KBM-7 (cell line): ENCODE results near the gene NSMCE1.
A peak's percentile ranks its signal among the peaks of the same experiment; 100 is the strongest.
"Not testable (repeated sequence)": the region's sequence is repeated elsewhere in the genome, so short reads cannot be mapped to it uniquely, and the experiment has no call there.

Experiments
- DNase-seq: peaks from one replicate; pipeline ENCODE4 v3.0.0-alpha.2; 2015
- in situ Hi-C: fragments of 300-500 bp; cut with MboI; formaldehyde crosslinking; loops from 2 replicates; pipeline ENCODE4 v1.14.3; 2020; ENCODE audit warnings: low sequenced_read_pairs, low pct_unique_long_range_greater_than_20kb, mixed read lengths

Gene NSMCE1

GRCh38 chr16:27248036-27248435, 20.5 kb downstream of the NSMCE1 start:
- in situ Hi-C loops, result no loop called here
- no peak for DNase-seq

DNA sequence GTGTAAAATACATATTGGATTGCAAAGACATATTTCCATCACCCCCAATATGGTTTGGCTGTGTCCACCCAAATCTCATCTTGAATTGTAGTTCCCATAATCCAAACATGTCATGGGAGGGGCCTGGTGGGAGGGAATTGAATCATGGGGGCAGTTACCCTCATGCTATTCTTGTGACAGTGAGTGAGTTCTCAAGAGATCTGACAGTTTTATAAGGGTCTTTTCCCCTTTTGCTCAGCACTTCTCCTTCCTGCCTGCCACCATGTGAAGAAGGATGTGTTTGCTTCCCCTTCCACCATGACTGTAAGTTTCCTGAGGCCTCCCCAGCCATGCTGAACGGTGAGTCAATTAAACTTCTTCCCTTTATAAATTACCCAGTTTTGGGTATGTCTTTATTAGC, 21.5 kb downstream of the NSMCE1 start:
- in situ Hi-C loops, result not testable (repeated sequence)
- peak; percentile 72 for DNase-seq

DNA sequence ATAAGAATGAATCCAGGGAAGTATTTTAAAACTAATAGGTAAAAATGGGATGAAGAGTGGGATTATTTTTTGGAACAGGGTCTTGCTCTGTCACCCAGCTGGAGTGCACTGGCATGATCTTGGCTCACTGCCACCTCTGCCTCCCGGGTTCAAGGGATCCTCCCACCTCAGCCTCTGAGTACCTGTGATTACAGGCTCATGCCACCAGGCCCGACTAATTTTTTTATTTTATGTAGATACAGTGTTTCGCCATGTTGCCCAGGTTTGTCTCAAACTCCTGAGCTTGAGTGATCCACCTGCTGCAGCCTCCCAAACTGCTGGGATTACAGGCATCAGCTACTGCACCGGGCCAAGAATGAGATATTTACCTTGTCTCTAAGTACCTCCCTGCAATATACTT, 22.1 kb downstream of the NSMCE1 start:
- in situ Hi-C loops, result no loop called here

DNA sequence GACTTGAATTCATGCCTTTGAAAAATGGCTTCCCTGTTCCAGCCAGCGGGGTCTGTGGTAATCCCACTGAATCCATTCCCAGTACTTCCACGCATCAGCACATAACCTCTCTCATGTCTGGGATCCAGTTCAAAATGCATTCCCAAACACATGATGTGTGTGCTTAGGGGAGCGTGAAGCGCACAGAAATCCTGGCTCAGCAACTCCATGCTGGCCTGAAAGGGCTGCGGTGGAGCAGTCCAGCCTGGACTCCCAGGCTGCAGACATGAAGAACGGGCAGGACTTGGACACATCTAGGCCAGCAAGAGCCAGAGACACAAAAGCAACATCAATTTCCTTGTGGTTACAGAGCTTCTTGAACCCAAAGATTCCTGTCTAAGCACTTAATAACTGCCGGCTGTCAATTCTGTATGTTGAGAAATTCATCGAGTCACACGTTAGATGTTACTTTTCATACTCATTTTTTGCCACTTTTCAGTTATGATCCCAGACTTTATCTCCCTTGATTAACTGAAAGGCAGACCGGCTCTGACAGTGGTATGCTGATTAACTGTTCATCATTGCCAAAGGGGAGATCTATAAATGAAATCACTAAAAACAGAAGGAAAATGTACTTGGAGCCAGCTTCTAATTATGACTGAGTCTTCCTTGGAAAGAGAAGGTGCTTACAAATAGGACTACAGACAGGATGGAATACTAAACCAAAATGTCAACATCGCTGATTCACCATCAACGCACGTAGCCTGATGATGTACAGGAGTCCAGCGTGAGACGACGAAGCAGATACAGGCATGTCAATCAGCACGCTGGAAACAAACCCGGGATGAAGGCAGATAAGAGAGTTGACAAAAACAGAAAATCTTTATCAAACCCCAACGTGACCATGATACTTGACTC, 23.0 kb downstream of the NSMCE1 start:
- DNase-seq, result no peak
- in situ Hi-C loops, result no loop called here

More for the DNA sequence above, 22.1 kb downstream of the NSMCE1 start:
- DNase-seq, result no peak

GRCh38 chr16:27244363-27244755, 24.2 kb downstream of the NSMCE1 start:
- in situ Hi-C loops, result no loop called here

GRCh38 chr16:27243725-27244362, 24.7 kb downstream of the NSMCE1 start:
- no peak for DNase-seq
- in situ Hi-C loops, result no loop called here

More at GRCh38 chr16:27244363-27244755, 24.2 kb downstream of the NSMCE1 start:
- no peak for DNase-seq

- peak; percentile 71 for DNase-seq
- in situ Hi-C loops, result no loop called here
Measured at GRCh38 chr16:27242868-27243590, 25.5 kb downstream of the NSMCE1 start.

DNA sequence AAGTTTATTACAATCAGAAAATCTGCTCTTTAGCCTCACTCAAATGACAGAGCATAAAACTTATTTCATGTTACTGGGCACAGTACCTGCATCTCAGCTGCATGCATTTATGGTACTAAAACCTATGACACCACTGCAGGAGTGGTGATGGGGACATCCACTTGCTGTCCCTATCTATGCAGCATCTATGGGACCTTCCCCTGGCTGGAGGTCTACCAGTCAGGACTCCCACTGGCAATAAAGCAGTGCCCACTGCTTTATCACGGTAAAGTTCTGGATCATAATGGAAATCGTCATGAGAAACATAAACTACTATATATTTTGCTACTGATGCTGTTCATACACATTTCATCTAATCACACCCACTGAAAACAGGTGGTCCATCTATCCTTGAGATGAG, 26.2 kb downstream of the NSMCE1 start:
- in situ Hi-C loops, result no loop called here
- no peak for DNase-seq

DNA sequence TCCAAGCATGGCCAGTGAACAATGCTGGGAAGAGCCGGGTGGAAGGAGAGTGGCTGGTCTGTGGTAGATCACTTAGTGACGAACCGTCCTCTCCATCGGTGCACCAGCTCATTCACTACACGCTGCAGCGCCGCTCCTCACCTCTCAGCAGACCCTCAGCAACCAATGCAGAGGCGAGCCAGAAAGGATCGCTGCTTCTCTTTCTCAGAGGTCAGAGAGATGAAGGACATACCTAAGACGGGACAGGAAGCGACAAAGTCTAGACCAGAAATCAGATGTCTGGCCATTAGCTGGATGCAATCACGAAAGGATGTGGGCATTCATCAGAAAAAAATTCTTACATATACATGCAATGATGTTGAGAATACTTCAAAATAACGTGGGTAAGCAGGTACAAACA, 26.9 kb downstream of the NSMCE1 start:
- no peak for DNase-seq
- in situ Hi-C loops, result no loop called here

DNA sequence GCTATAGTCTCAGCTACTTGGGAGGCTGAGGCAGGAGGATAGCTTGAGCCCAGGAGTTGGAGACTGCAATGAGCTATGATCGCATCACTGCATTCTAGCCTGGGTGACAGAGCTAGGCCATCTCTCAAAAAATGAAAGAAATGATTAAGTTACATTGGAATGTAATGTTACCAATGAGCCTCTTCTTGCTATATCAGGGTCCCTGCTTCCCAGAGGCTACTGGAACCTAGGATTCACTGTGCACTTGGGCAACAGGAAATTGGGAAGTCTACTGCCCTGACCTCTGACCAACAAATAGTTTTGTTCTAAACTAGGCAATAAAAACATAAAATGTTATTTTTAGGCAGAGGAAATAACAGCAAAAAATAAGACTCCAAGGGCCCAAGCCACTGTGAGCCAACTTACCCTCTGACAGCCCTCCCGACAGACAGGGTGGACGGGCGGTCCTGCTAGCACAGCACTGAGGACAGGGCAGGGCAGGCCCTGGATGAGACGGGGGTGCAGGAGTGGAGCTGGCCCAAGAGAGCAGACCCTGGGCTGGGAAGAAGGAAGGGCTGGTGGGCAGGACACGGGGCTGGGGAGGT, 27.5 kb downstream of the NSMCE1 start:
- in situ Hi-C loops, result no loop called here
- no peak for DNase-seq

DNA sequence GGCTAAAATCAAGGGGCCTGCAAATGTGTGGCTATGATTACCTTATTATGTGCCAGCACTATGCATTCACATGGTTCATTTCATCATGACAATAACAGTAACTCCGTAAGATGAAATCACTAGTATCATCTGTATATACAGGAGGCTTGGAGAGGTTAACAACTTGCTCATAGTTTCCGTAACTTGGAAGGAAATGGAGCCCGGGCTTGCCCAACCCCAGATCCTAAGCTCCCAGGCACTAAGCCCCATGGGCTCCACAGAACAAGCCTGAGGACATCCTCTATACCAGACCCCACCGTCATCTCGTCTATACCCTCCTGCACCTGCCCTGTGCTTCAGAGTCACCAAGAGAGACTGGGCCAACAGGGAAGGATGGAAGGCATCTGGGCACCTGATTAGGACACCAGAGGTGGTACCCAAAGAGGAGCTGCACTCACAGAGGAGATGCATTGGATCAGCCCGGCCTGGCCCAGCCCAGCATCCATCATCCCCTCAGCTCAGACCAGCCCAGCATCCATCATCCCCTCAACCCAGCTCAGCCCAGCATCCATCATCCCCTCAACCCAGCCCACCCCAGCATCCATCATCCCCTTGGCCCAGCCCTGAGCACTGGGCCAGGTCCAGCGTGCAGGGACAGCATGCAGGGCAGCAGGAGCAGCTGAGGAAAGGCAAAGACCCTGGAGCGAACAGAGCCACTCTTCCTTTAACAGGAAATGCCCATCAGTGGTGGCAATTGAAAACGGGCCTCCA, 28.5 kb downstream of the NSMCE1 start:
- in situ Hi-C loops, result no loop called here
- no peak for DNase-seq

DNA sequence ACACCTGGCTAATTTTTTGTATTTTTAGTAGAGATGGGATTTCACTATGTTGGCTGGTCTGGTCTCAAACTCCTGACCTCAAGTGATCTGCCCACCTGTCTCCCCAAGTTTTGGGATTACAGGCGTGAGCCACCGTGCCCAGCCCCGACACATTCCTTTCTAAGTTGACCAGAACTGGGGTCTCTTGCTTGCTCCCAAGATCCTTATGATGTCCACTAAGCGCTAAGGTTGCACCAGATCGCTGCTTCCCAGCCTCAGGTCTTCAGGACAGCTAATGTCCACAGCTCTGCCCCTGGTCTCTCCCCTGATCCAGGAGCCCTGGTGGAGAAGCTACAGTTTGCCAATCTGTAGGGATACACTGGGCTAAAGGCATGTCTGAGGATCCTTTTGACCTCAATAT, 29.5 kb downstream of the NSMCE1 start:
- DNase-seq, result no peak
- in situ Hi-C loops, result no loop called here

GRCh38 chr16:27238591-27238990, 30.0 kb downstream of the NSMCE1 start:
- in situ Hi-C loops, result no loop called here
- DNase-seq, result no peak

GRCh38 chr16:27238016-27238587, 30.5 kb downstream of the NSMCE1 start:
- in situ Hi-C loops, result no loop called here
- peak; percentile 66 for DNase-seq

DNA sequence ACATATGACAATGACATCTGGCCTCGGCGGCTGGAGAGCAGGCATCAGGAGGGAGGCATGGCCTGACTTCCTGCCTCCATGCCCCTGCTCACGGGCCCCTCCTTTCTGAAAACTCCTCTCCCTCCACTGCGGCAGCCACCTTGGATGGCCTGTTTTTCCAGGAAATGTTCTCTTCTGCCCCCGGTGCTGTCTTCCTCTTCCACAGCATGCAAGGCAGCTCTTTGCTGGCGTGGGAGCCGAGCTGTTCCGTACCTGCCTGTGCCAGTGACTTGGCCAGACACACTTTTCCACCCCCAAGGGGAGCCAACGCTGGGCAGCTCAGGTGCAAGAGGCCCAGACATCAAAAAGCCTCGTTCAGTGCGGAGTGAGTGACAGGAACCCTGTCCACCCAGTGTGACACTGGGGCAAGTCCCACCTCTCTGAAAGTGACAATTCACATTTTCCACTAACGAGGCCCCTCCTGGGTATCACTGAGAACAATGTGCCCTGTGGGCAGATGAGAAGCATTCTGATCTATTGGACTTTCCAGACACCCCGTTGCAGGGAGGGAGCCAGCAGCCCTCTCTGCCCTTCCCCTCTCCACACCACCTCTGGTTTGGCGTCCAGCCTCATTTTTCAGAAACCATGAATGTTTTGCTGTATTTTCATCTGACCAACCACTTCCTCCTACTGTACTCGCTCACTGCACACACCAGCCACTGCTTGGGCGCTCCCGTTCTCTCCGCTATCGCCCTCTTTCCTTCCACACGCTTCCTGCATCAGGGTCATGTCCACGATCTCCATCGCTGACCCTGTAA, 31.2 kb downstream of the NSMCE1 start:
- DNase-seq, result peak; percentile 85
- in situ Hi-C loops, result no loop called here

DNA sequence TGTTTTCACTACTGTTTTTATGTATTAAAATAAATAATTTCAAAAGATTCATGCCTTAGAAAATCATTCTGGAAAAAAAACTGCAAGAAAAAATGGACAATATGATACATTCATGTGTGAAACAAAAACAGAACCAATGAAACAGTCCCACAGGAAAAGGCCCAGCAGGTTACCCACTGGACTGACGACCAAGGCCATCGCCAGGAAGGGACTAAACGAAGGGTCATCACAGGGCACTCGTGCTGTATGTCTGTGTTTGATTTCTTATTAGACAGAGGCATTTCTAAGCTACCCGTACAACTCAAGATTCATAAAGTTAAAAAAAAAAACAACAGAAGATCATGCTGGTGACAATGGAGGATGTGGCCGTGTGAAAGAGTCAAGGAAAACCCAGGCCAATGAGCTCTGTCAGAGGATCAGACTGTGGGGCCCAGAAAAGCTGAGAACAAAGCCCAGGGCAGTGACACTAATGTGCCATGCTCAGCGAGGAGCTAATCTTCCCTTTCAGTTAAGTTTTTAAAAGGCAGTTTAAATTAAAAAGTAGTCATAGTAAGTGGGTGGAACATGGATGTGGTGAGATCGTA, 31.8 kb downstream of the NSMCE1 start:
- no peak for DNase-seq
- in situ Hi-C loops, result no loop called here

DNA sequence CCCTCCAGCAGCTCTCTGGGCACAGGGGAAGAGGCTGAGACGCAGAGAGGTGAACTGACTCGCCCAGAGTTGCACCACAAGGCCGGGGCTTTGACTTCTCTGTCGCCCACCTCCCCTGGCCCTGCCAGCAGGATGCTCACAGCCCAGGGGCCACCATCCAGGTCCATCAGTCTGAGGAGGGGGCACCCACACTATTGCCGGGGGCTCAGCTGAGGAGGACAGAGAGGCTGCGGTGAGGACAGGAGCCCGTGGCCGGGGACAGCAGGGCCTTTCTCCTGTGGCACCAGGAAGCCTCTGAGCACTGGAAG, 32.7 kb downstream of the NSMCE1 start:
- no peak for DNase-seq
- in situ Hi-C loops, result no loop called here
